HG03469 (cell line): ENCODE data around the gene PCGF5.
"Not testable (repeated sequence)": the region's sequence is repeated elsewhere in the genome, so short reads cannot be mapped to it uniquely, and the experiment has no call there.

Experiments
- ATAC-seq: cut with Tn5 transposase; IDR thresholded peaks from one replicate; pipeline ENCODE4 v1.9.1; 2021; ENCODE audit warnings: mild to moderate bottlenecking, moderate library complexity, moderate number of reproducible peaks; ENCODE audit not compliant: unreplicated experiment

Gene PCGF5

DNA sequence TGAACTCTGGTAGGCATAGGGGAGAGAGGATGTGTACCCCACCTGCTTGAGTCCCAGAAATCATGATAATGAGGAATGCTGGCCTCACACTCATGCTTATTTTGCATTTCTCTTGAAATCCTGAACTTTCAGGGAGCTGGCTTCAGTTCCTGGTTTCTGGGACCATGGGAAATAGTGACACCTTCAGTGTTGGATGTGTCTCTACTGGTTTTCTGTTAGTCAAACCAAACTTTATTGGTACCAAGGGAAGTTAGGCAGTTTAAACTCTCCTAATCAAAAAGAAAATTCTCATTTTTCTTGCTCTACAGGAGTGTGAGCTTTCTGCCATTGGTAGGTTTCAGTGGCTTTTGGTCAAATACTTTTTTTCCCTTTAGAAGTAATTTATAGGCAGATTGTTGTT is 11.8 kb upstream of the PCGF5 start:
- ATAC-seq = no peak

DNA sequence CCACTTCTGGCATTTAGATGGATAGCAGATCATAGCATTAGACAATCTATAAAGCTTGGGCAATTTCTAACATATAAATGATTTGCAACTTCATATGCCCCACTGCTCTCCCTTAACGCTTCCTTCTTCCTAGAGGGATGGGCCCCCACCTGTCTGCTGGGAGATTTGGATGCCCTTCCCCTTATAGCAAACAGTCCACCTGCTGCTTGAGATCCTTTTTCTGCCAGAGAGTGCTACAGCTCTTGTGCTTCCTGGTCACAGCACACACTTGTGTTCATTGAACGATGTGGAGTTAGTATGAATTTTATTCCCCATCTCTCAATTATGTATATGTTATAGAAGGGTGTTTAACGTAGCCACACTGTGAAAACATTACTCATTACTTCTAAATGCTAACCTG is 10.4 kb upstream of the PCGF5 start:
- ATAC-seq = peak; percentile 11

DNA sequence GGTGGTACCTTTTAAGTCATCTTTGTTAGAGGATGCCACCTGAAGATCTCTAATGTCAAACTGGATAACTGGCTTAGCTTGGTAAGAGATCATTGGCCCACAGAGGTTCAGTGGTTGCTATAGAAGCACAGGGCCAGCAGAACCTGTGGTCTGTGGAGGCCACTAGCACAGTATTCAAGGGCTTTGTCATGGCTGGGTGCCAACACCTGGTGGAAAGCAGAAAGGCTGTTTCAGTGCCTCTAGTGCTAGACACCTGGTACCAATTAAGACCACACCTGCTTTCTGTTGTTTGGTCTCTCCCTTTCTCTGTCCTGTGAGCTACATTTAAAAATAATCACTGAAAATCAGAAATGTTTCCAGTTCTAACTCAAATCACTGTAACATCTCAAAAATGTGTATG is 10.0 kb upstream of the PCGF5 start:
- peak; percentile 68 for ATAC-seq

DNA sequence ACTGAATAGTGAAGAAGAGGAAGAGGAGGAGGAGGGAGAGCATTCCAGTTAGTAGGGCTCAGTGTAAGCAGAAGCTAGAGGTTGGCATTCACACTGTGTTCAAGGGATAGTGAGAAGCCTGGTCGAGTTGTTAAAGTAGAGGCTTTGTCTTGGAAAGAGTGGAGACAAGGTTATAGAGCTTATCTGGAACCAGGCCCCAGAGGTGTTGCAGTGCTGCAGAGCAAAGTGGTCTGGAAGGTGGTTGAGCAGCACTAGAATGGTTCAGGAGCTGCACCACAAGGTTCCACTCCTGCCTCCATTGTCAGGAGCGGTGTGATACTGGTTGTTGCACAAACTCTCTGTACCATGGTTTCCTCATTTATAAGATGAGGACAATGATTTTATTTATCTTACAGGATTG is 8.8 kb upstream of the PCGF5 start:
- no peak for ATAC-seq

DNA sequence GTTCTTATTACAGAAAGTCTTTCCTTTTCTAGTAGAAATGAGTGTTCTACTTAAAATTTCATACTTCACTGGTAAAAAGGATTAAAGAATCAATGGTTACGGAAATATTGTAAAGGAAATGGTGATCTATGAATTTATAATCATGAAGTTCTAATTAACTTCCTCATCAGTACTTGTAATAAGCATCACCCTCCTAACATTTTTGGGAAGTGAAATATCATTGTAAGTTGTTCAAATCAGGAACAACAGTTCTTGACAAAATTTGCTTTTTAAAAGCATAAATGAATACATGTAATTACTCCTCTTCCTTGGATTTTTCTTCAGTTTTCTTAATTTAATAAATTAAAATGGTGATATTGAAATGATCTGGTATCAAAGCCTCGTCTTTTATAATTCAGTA is 5.6 kb upstream of the PCGF5 start:
- no peak for ATAC-seq

DNA sequence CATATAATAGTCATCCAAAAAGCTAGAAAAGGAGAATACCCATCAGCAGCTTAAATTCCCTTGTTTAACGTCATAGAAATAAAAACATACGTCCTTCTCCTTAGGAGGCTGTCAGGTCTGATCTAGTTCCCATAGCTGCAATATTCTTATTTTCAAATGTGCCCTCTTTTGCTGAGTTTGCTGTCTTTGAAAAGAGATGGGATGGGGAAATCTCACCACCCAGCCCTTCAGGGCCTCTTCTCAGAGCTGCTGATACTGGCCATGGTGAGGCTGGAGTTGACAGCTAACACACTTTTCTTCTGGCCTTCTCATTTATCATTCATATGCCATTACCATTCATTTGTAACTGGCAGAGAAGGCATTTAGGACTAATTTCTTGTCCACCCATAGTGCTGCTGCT is 5.1 kb upstream of the PCGF5 start:
- ATAC-seq = no peak

DNA sequence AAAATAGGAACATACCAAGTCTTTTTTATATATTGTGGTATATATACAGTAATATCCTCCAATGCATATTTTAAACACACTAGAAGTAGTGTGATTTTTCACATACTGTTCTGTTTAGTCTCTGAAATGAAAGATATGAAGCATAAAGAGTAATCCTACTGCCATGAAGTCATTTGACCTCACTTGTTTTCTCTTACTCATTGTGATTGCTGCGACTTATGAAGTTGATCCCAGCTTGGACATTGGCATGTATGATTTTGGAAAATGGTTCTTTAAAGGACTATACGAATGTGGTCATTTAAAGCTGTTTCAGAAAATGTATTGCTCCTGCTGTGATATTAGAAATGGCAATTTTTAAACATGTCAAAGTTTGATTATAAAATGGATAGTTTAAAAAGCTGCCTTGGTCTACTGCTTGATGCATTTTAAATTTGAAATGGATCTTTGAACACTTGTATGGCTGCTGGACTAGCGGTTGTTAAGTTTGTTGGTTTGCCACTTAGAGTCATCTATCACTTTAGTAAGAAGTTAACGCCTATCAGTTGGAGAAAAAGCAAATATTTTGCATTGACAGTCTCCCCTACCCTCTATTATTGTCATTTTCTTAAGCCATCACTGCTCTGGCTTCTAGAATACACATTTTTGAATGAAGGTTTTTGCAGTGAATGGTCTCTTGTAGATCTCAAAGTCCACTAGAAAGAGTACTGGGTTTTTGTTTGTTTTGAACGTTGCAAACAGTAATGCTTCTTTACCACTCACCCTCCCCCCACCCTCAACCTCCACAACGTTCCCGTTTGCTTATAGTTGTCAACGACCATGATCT is 881 bp upstream of the PCGF5 start:
- ATAC-seq = no peak

DNA sequence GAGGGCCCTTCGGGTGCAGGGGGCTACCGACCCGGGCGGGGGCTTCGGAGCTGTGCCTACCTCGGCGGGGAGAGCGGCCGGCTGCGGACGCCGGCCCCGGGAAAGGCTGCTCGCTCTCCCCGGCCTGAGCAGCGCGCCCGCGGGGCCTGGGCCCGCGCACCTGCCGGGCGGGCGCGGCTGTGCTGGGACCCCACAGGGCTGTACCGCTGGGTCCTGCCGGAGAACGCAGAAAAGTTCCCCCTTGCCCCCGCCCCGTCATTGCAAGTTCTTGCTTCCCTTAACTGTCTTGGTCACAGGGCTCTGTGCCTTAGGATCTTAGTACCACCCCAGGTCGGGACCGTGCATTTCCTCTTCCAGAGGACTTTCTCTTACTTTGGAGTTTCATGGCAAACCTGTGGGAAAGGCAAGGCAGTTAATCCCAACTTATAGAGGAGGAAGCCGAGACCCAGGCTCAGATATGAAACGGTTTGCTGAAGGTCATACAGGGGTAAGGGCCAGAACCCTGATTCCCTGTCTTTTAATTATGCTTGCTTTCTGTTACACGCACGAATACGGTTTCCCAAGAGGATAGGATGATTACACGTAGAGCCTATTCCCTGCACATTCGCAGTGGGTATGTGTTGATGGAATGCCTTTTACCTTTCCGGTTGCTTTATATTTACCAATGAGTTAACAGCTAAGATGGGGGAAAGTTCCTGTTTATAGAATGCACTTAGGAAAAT is 652 bp downstream of the PCGF5 start:
- ATAC-seq = no peak

DNA sequence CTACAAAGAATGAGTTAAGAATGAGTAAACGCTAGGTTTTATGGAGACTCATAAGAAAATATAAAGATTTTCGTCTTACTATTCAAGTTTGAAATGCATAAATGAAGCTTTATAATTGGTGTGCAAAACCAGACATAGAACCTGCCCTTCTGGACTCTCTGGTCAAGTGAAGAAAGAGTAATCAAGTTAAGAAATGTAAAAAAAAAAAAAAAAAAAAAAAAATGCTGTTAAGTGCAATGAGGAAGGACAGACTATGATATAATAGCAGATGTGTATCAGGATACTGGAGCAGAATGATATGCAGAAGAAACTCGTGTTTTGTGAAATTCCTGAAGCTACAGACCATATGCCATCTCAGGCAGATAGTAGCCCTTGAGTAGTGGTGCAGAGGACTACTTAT is 5.6 kb downstream of the PCGF5 start:
- no peak for ATAC-seq

DNA sequence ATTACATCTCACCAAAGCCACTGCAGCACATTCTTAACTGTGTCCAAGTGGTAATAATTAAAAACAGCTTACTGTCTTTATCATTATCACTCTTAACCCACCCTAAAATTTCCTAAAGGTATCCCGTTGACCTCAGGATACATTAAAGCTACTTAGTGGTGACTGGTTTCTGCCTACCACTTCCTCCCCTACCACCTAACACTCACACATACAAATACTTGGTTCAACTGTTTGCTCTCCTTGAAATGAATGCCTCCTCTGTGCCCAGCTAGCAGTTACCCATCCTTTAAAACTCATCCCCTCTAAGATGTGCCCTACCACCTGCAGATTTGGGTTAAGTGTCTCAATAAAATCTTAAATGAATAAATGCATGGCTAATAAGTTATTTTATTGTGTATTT is 7.1 kb downstream of the PCGF5 start:
- ATAC-seq = no peak

DNA sequence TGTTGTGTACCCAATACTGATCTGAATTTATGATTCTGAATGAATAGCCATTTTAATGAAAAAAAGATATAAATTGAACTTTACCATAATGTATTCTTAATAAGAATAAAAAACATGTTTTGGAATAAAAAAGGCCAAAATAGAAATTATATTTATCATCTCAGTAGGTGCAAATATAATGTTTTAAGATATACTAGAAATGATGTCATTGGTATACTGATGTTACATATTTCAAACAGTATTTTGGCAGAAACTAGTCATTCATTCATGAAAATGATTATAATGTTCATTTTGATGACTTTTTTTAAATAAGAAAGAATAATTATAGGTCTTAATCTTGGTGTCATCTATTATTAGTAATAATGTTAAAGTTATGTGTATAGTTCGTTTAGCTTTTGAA is 9.2 kb downstream of the PCGF5 start:
- no peak for ATAC-seq

DNA sequence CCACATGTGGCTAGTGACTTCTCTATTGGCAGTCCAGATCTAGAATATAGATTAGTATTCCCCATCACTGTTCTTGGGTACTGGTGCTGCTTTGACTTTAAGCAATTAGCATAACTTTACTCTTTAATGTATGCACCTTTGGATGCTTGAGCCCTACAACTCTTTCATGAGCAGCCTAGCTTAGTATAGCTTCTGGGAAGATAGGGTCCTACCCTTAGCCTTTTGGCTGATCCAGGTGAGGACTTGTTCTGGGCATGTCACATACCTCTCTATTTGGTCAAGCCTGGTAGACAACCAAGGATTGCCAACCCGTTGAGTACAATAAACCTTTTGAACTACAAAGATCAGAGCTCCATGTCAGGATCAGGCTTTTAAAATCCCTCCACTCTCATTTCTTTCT is 17.7 kb downstream of the PCGF5 start:
- no peak for ATAC-seq

DNA sequence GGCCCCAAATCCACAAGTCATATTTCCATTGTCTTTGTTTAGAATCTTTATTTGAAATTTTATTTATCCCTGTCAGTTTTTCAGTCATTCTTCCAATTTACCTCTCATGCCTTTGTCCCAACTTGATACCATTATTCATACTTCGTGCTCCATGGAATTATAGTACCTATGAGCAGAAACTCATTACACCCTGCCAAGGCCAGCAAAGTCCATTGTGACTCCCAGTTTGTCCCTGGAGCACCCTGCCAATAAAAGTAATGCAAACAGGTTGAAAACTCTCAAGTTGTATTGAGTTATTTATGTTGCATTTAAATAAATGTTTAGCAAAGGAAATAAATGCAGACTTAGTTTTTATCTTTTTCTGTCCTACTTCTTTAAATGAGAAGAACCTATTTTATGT is 19.3 kb downstream of the PCGF5 start:
- no peak for ATAC-seq

DNA sequence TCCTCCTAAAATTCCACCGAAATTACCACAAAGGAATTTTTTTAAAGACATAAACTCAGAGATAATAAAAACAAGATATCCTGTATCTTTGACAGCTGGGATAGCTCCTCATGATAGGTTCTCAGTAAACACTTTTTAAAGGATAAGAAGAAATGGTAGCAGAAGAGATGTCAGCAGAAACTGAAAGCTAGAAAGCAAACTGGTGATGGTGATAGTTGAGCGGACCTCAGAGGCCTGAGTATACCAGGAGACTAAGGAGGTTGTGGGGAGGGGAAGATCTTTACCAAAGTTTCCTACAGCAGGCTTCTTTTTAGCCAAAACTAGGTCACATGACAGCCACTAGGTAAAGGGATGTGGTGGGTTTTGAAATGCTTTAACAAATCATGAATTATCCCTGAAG is 22.5 kb downstream of the PCGF5 start:
- ATAC-seq = no peak

DNA sequence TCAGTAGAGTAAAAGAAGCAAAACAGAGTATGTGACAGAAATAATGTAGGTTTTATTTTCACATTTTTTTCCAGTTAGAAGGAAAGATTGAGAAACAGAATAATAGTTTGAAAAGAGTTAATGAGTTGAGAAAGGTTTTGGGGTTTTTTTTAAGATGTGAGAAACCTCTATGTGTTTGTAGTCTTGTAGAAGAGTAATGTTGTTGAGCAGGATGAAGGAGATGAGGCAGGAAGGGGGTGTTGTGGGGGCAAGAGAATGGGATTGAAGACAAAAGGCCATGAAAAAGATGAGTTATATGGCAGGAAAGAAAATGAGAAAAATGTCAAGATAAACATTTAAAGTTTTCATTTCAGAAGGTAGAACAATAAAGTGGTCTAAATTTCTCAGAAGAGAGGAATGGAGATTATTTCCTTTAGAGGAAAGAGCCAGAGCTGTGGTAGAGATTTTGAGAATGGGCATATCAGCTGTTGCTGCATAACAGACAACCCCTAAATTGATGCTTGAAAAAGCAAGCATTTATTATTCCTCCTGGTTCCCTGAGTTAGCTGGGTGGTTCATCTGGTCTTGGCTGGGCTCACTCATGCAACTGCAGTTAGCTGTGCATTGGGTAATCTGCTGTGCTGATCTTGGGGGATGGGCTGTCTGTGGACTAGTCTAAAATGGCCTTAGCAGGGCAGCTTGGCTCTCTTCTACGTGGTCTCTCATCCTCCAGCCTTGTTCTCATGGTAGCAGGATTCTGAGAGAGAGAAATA is 27.1 kb downstream of the PCGF5 start:
- ATAC-seq = no peak

DNA sequence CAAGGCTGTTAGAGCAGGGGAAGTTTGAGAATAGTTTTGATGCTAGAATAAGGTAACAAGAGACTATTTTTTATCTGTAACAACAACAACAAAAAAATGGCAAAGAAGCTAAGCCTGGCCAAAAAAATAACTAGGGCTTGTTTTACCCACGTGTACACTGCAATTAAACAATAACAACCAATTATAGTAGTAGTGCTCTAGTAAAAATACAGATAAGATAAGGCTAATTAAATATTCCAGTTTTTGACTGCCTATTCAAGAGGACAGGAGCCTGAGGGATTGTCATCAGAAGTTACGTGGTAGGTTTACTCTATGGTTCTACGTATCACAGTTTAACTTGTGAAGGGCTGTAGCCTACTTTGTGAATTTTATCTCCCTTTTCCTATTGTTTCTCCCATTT is 29.2 kb downstream of the PCGF5 start:
- no peak for ATAC-seq

DNA sequence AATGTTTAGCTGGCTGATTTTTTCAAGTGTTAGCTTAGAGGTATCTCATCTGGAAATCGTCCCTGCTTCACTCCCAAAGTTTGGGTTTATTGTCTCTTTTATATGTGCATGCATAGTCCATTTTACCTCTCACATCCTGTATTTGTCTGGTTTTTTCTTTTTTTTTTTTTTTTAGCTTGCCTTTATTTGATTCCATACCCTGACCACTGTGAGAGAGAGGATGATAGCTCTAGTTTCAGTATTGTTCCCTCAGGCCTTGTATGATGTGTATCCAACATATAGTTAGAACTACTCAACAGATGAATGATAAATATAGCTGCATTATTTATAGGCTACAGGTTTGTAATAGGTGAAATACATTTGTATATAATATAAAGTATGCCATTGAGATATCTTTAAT is 29.9 kb downstream of the PCGF5 start:
- ATAC-seq = no peak

DNA sequence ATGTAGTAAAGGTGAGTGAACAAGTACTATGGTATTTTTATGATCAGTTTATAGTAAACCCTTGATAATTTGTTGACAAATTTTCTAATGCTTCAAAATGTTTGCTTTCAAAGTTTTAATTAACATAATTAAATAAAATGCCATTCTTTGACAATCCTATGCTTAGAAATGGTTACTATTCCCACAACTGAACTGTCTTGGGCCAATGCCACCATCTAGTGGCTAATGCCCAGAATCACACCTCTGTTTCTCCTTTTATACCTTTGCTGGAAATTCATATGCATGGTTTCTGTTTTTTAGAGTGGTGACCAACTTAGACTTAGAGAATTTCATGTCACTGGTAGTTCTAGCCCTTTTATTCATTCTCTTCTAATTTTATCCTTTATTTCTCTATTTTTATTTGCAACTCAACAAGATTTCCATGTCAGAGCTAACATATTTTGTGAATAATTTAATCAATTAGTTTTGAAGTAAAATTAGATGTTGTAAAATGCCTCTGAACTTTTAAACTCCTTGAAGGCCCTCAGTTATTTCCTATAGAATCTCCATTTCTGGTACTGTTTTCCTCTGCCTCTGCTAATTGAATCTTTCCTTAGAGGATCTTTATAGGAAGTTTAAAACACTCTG is 31.1 kb downstream of the PCGF5 start:
- ATAC-seq = no peak

DNA sequence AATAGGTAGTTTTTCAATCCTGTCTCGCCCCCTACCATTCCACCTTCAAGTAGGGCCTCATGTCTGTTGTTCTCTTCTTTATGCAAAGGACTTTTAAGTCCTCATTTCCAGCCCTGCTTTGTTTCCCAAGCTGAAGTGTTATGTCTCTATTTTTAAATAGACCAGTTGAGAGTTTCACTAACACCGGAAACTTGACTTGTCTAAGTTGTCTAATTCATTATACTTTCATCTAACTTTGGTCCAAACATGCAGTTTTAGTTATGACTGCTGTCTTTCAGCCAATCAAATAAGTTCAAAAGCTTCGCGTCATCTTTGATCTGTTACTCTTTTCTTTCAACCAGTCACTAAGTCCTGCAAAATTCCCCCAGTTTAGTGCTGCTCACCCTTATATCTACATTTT is 32.8 kb downstream of the PCGF5 start:
- ATAC-seq = no peak

DNA sequence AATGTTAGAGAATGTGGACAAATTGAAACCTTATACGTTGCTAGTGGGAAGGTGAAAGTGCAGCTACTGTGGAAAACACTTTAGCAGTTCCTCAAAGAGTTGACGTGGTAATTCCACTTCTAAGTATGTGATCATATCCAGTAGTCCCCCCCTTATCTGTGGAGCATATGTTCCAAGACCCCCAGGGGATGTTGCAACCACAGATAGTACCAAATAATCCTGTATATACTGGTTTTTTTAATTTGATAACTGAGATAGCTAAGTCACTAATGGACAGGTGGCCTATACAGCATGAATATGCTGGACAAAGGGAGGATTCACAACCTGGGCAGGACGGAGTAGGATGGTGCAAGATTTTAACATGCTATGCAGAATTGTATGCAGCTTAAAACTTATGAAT is 36.8 kb downstream of the PCGF5 start:
- ATAC-seq = no peak

DNA sequence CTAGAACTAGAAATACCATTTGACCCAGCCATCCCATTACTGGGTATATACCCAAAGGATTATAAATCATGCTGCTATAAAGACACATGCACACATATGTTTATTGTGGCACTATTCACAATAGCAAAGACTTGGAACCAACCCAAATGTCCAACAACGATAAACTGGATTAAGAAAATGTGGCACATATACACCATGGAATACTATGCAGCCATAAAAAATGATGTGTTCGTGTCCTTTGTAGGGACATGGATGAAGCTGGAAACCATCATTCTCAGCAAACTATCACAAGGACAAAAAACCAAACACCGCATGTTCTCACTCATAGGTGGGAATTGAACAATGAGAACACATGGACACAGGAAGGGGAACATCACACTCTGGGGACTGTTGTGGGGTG is 40.0 kb downstream of the PCGF5 start:
- ATAC-seq = not testable (repeated sequence)
